ACC112 (cell line): ENCODE data around the gene GPN2.
"Not testable (repeated sequence)": the region's sequence is repeated elsewhere in the genome, so short reads cannot be mapped to it uniquely, and the experiment has no call there.

Experiments used
- H2AFZ ChIP-seq: fragments of 200-600 bp; sonication (generic); one replicate; pipeline ENCODE4 v1.6.0; 2017; ENCODE audit warnings: antibody characterized with exemption, low read length; ENCODE audit not compliant: unreplicated experiment
- H3K27ac ChIP-seq: fragments of 200-600 bp; sonication (generic); 2 replicates; pipeline ENCODE4 v1.5.1; 2014; ENCODE audit warnings: low read depth, mild to moderate bottlenecking, antibody characterized with exemption, low read length, moderate library complexity
- H3K27me3 ChIP-seq: fragments of 200-600 bp; sonication (generic); 2 replicates; pipeline ENCODE4 v1.6.1; 2014; ENCODE audit warnings: mild to moderate bottlenecking, antibody characterized with exemption, low read length, moderate library complexity, mixed read lengths; ENCODE audit not compliant: insufficient read depth
- H3K36me3 ChIP-seq: fragments of 200-600 bp; sonication (generic); 2 replicates; pipeline ENCODE4 v1.6.1; 2016; ENCODE audit warnings: mild to moderate bottlenecking, antibody characterized with exemption, low read length, moderate library complexity, mixed read lengths; ENCODE audit not compliant: insufficient read depth
- H3K4me1 ChIP-seq: fragments of 200-600 bp; sonication (generic); one replicate; pipeline ENCODE4 v1.6.1; 2016; ENCODE audit warnings: low read length, mixed read lengths; ENCODE audit not compliant: insufficient read depth, unreplicated experiment, control insufficient read depth
- H3K4me3 ChIP-seq: fragments of 200-600 bp; sonication (generic); 2 replicates; pipeline ENCODE4 v1.5.1; 2014; ENCODE audit warnings: mild to moderate bottlenecking, low read depth, low read length
- H3K79me2 ChIP-seq: fragments of 200-600 bp; sonication (generic); one replicate; pipeline ENCODE4 v1.6.0; 2016; ENCODE audit warnings: low read length; ENCODE audit not compliant: control insufficient read depth, unreplicated experiment, insufficient read depth

The GPN2 gene

GRCh38 chr1:26900001-26900814, 10.1 kb upstream of the GPN2 start, which contains the start of gene GPATCH3:
Gene GPATCH3 (minus strand): TSS chr1:26900467. CDS start chr1:26900442, 25 bp downstream.
- Histone ChIP-seq H3K79me2 (peaks cover 24% of the 10 kb centered on the region), H3K27me3 (no peaks in the 10 kb centered on the region), H3K36me3 (no peaks in the 10 kb centered on the region), H3K27ac (peak within 1 kb of the TSS; percentile 85), H2AFZ (peak within 1 kb of the TSS; percentile 99), H3K4me3 (peak within 1 kb of the TSS; percentile 98), H3K4me1 (peaks cover 15% of the 10 kb centered on the region)

DNA sequence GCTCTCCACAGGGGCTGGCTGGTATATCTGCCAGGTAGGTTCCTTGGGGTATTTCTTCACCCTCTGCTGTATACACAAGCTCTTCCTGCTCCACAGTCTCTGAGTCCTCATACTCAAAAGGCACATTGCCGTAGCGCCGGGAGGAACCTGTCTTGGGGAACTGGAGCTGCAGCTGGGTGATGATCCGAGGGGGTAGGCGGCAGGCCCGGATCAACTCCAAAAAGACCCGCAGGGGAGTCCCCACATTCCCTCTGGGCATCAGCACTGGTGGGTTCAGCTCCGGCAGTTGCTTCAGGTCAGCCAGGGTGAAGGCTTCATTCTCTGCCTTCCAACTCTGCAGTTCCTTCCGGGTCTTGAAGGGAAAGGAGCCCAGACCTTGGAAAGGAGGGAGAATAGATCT, 7.3 kb upstream of the GPN2 start:
- H2AFZ ChIP-seq = no peak overlapping the region
- H3K36me3 ChIP-seq = peaks cover 4% of the 10 kb centered on the region; the same call in 1 of the 2 replicates
- peaks cover 15% of the 10 kb centered on the region for H3K4me1 ChIP-seq
- H3K27ac ChIP-seq = no peak overlapping the region
- no peaks in the 10 kb centered on the region for H3K27me3 ChIP-seq
- H3K4me3 ChIP-seq = no peak overlapping the region
- H3K79me2 ChIP-seq = peaks cover 24% of the 10 kb centered on the region

- Histone ChIP-seq H3K4me1 (peaks cover 7% of the 10 kb centered on the region), H3K79me2 (peaks cover 15% of the 10 kb centered on the region), H3K36me3 (peaks cover 4% of the 10 kb centered on the region; the same call in 1 of the 2 replicates), H2AFZ (no peak overlapping the region), H3K4me3 (no peak overlapping the region), H3K27me3 (no peaks in the 10 kb centered on the region), H3K27ac (no peak overlapping the region)
These were observed 4.2 kb upstream of the GPN2 start for GRCh38 chr1:26894263-26894662.

DNA sequence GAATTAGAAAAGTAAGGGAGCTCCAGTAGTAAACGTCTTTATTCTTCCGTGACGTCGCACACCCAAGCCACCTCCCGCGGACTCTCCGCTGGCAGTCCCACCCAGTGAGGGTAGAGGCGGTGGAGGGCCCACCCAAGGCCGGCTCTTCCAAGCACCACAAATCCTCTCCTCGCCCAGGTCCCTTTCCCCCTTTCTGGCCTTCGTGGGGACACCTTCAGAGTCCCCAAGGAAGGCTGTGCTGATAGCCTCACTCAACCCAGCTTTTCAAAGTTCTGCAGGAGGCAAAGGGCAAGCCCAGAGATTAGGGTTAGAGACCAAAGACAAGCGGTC, 349 bp upstream of the GPN2 start:
- peaks cover 20% of the 10 kb centered on the region for H3K79me2 ChIP-seq
- peak overlapping the region; percentile 94 for H3K4me3 ChIP-seq
- peak overlapping the region; percentile 69; the same call in 1 of the 2 replicates for H3K27ac ChIP-seq
- peaks cover 9% of the 10 kb centered on the region; the same call in 1 of the 2 replicates for H3K36me3 ChIP-seq
- peaks cover 9% of the 10 kb centered on the region for H3K4me1 ChIP-seq
- no peaks in the 10 kb centered on the region for H3K27me3 ChIP-seq
- H2AFZ ChIP-seq = peak overlapping the region; percentile 72

- Histone ChIP-seq H3K4me3 (no peak overlapping the region), H3K27me3 (no peaks in the 10 kb centered on the region), H3K27ac (no peak overlapping the region), H3K36me3 (peaks cover 20% of the 10 kb centered on the region; the same call in 1 of the 2 replicates), H3K4me1 (peaks cover 9% of the 10 kb centered on the region), H2AFZ (no peak overlapping the region), H3K79me2 (peaks cover 20% of the 10 kb centered on the region)
These were observed 1.9 kb downstream of the GPN2 start for GRCh38 chr1:26888231-26888630.

DNA sequence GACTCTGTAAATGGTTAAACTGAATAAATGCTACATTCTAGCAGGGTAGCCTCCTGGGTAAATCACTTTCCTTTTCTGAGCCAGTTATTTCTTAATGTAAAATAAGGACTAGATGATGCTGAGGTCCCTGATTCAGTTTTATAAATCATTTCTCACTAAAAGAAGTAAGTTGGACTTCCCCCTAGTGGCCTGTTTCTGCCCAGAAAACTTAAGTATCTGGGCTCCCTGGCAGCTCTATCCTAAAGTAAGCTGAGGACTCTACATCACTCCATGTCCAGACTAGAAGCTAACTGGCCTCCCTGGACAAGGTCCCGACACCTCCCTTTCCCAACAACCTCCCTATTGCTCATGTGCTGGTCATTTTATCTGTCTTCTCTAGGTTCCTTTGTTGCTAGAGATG, 3.0 kb downstream of the GPN2 start:
- Histone ChIP-seq H3K79me2 (peaks cover 20% of the 10 kb centered on the region), H3K4me3 (no peak overlapping the region), H3K4me1 (peaks cover 9% of the 10 kb centered on the region), H2AFZ (no peak overlapping the region), H3K27ac (no peak overlapping the region), H3K27me3 (no peaks in the 10 kb centered on the region), H3K36me3 (peaks cover 18% of the 10 kb centered on the region; the same call in 1 of the 2 replicates)

GRCh38 chr1:26882696-26883463, 7.2 kb downstream of the GPN2 start:
- Histone ChIP-seq H3K36me3 (peaks cover 31% of the 10 kb centered on the region; the same call in 1 of the 2 replicates), H3K27me3 (no peaks in the 10 kb centered on the region), H3K4me1 (no peaks in the 10 kb centered on the region), H3K27ac (no peak overlapping the region), H3K79me2 (no peaks in the 10 kb centered on the region), H2AFZ (no peak overlapping the region), H3K4me3 (no peak overlapping the region)

DNA sequence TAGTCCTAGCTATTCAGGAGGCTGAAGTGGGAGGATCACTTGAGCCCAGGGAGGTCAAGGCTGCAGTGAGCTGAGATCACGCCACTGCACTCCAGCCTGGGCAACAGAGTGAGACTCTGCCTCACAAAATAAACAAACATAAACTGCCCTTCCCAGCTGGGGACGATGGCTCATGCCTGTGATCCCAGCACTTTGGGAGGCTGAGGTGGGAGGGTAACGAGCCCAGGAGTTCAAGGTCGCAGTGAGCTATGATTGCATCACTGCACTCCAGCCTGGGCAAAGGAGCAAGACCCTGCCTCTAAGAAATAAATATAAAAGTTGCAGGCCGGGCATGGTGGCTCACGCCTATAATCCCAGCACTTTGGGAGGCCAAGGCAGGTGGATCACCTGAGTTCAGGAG, 8.5 kb downstream of the GPN2 start:
- H2AFZ ChIP-seq, H3K79me2 ChIP-seq, H3K27ac ChIP-seq, H3K4me3 ChIP-seq, H3K4me1 ChIP-seq, H3K27me3 ChIP-seq: not testable (repeated sequence)
- peaks cover 39% of the 10 kb centered on the region; the same call in 1 of the 2 replicates for H3K36me3 ChIP-seq

- no peak overlapping the region for H3K4me3 ChIP-seq
- no peak overlapping the region for H2AFZ ChIP-seq
- no peaks in the 10 kb centered on the region for H3K27me3 ChIP-seq
- H3K4me1 ChIP-seq = no peaks in the 10 kb centered on the region
- peaks cover 30% of the 10 kb centered on the region; the same call in 1 of the 2 replicates for H3K36me3 ChIP-seq
- no peaks in the 10 kb centered on the region for H3K79me2 ChIP-seq
- no peak overlapping the region for H3K27ac ChIP-seq
These were observed 10.3 kb downstream of the GPN2 start for GRCh38 chr1:26879793-26880192.

- Histone ChIP-seq H3K4me3 (no peak overlapping the region), H3K79me2 (no peaks in the 10 kb centered on the region), H2AFZ (no peak overlapping the region), H3K36me3 (peaks cover 23% of the 10 kb centered on the region; the same call in 1 of the 2 replicates), H3K27ac (no peak overlapping the region), H3K27me3 (no peaks in the 10 kb centered on the region), H3K4me1 (no peaks in the 10 kb centered on the region)
These were observed 12.8 kb downstream of the GPN2 start for GRCh38 chr1:26877326-26877725.
